ENCODE results near the gene B3GNT7.

Gene B3GNT7

DNA sequence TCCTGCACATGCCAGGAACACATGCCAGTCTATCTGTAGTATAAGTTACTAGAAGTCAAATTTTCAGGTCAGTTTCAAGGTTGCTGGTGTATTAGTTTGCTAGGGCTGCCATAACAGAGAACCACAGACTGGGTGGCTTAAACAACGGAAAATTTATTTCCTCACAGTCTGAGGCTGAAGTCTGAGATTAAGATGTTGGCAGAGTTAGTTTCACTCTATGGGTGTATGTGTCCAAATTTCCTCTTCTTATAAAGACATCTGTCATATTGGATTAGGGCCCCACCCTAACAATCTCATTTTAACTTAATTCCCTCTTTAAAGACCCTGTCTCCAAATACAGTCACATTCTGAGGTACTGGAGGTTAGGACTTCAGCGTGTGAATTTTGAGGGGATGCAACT, 26.5 kb downstream of the B3GNT7 start:
- Histone ChIP-seq H3K4me3 (ENCODE audit: low read depth, low read length) (no peak overlapping the region), H3K36me3 (replicated peaks) (no peaks in the 10 kb centered on the region), H3K27ac (no peak overlapping the region), H3K27me3 (replicated peaks) (no peaks in the 10 kb centered on the region)
- DNase-seq = no peak
- TF ChIP-seq, protein P1, sequence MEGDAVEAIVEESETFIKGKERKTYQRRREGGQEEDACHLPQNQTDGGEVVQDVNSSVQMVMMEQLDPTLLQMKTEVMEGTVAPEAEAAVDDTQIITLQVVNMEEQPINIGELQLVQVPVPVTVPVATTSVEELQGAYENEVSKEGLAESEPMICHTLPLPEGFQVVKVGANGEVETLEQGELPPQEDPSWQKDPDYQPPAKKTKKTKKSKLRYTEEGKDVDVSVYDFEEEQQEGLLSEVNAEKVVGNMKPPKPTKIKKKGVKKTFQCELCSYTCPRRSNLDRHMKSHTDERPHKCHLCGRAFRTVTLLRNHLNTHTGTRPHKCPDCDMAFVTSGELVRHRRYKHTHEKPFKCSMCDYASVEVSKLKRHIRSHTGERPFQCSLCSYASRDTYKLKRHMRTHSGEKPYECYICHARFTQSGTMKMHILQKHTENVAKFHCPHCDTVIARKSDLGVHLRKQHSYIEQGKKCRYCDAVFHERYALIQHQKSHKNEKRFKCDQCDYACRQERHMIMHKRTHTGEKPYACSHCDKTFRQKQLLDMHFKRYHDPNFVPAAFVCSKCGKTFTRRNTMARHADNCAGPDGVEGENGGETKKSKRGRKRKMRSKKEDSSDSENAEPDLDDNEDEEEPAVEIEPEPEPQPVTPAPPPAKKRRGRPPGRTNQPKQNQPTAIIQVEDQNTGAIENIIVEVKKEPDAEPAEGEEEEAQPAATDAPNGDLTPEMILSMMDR (IDR thresholded peaks at IDR 0.05; ENCODE audit: low read depth, low read length, missing control alignments) = no peak
- in situ Hi-C loops (cut with HindIII; ENCODE audit: low pct_ligation_motif_present, low sequenced_read_pairs) = loop anchor here (25.0 kb wide), 1 partner anchor 110 kb away; no protein-coding TSS in a partner anchor

DNA sequence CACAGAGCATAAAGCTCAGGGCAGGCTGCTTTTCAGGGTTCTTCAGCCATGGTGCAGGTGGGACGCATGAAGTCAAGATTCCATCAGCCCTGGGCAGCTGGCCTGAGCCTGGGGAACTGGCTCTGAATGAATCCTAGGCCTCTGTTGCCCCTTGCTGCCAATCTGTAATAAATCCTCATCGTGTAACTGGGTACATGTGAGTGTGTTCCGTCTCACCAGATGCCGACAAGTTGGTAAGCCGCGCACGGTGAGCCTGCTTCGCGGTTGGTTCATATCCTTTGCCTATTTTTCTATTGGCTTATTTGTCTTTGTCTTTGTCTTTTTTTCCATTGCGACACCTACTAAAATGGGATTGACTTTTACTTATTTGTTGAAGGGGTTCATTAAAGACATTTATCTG, 27.7 kb downstream of the B3GNT7 start:
- in situ Hi-C loops (cut with HindIII; ENCODE audit: low pct_ligation_motif_present, low sequenced_read_pairs) = loop anchor here (25.0 kb wide), 1 partner anchor 111 kb away; no protein-coding TSS in a partner anchor
- Histone ChIP-seq H3K4me3 (ENCODE audit: low read depth, low read length) (no peak overlapping the region), H3K27me3 (replicated peaks) (no peaks in the 10 kb centered on the region), H3K27ac (no peak overlapping the region), H3K36me3 (replicated peaks) (no peaks in the 10 kb centered on the region)
- DNase-seq = no peak
- TF ChIP-seq, protein P1 (IDR thresholded peaks at IDR 0.05; ENCODE audit: low read depth, low read length, missing control alignments) = no peak

DNA sequence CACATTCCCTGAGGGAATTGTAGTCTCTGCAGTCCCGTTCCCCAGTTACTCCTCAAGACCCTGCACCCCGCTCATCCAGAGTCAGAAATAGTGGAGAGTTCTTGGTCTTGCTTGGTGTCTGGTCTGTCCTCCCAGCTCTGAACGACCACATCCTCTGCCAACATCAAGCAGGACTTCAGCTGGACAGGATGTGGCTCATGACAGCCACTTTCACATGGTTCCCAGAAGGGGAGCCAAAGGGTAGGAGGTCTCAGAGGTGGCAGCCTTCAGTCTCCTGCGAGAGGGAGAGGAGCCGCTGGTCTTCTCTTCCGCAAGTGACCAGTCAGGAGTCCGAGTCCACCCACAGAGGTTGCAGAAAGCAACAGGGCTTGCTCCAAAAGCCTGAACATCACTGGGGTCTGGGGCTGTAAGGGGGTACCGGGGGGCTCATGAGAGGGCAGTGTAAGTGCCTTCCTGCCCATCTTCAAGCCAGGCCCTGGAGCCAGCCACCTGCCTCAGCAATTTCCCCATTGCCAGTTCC, 29.8 kb downstream of the B3GNT7 start:
- Histone ChIP-seq H3K27me3 (replicated peaks) (no peaks in the 10 kb centered on the region), H3K36me3 (replicated peaks) (no peaks in the 10 kb centered on the region), H3K4me3 (ENCODE audit: low read depth, low read length) (no peak overlapping the region), H3K27ac (no peak overlapping the region)
- in situ Hi-C loops (cut with HindIII; ENCODE audit: low pct_ligation_motif_present, low sequenced_read_pairs) = no loop called here
- TF ChIP-seq, protein P1 (IDR thresholded peaks at IDR 0.05; ENCODE audit: low read depth, low read length, missing control alignments) = no peak
- DNase-seq = no peak

DNA sequence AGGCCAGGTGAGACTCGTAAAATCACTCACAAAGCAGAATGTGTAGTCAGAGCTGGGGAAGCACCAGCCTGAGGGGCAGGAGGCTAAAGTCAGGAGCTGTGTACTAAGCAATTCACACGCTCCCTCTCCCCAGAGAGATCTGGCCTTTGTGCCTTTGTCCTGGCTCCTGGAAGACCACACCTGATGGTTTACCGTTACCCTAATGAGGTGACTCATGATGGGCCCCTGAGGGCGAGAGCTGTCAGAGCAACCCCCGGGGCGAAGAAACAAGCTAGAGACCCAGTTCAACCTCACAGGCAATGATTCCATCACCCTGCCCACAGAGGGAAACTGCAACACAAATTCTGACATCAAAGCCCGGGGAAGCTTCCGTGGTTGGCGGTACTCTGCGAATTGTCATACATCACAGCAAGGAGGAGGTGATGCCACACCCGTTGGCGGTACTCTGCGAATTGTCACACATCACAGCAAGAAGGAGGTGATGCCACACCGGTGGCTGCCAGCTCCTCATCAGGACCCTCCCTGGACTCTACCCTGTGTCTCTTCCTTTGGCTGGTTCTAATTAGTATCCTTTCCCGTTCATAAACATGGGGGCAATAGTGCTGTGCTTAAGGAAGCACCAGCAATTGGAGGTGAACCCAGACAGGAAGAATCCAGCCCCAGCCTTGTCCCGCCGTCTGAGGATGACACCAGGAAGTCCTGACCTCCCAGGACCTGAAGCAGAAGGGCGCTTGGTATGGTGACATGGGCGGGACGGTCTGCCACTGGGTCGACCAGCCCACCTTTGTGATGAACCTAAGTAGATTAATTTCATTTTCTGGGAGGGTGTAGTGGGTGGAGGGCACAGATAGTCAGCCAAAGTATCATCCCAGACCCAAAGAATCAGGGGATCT, 30.5 kb downstream of the B3GNT7 start:
- no peak overlapping the region for H3K4me3 ChIP-seq (ENCODE audit: low read depth, low read length)
- no peaks in the 10 kb centered on the region for H3K27me3 ChIP-seq (replicated peaks)
- DNase-seq = no peak
- H3K27ac ChIP-seq = no peak overlapping the region
- TF ChIP-seq, protein P1 (IDR thresholded peaks at IDR 0.05; ENCODE audit: low read depth, low read length, missing control alignments) = no peak
- H3K36me3 ChIP-seq (replicated peaks) = no peaks in the 10 kb centered on the region
- in situ Hi-C loops (cut with HindIII; ENCODE audit: low pct_ligation_motif_present, low sequenced_read_pairs) = no loop called here

DNA sequence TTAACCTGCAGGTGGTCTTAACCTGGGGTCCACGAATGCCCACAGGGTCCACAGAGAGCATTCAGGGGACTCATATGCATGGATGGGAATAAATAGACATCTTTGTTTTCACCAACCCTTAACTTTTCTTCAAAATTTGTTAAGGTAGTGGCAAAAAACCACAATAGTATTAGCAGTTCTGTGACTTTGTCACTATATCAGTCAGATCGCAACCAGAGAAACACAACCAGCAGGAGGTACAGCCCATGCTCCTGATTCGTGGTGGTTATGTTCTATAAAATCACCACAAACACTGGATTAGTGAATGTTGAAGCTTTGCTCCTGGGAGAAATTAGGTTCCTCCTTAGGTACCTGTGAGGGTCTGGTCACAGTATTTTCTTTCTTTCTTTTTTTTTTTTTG, 31.6 kb downstream of the B3GNT7 start:
- no peak for DNase-seq
- TF ChIP-seq, protein P1 (IDR thresholded peaks at IDR 0.05; ENCODE audit: low read depth, low read length, missing control alignments) = no peak
- Histone ChIP-seq H3K27me3 (replicated peaks) (no peaks in the 10 kb centered on the region), H3K27ac (no peak overlapping the region), H3K36me3 (replicated peaks) (no peaks in the 10 kb centered on the region), H3K4me3 (ENCODE audit: low read depth, low read length) (no peak overlapping the region)
- in situ Hi-C loops (cut with HindIII; ENCODE audit: low pct_ligation_motif_present, low sequenced_read_pairs) = no loop called here

All from brain microvascular endothelial cell (primary cell).